Measurements from ENCODE around the gene TEK.

GRCh38 chr9:27168951-27169350 lies 59.9 kb downstream of the TEK start:
- TF ChIP-seq CTCF (IDR thresholded peaks at IDR 0.05) (no peak), POLR2A (IDR thresholded peaks at IDR 0.05) (no peak)
